ENCODE data around the gene GPSM1.

Gene GPSM1

DNA sequence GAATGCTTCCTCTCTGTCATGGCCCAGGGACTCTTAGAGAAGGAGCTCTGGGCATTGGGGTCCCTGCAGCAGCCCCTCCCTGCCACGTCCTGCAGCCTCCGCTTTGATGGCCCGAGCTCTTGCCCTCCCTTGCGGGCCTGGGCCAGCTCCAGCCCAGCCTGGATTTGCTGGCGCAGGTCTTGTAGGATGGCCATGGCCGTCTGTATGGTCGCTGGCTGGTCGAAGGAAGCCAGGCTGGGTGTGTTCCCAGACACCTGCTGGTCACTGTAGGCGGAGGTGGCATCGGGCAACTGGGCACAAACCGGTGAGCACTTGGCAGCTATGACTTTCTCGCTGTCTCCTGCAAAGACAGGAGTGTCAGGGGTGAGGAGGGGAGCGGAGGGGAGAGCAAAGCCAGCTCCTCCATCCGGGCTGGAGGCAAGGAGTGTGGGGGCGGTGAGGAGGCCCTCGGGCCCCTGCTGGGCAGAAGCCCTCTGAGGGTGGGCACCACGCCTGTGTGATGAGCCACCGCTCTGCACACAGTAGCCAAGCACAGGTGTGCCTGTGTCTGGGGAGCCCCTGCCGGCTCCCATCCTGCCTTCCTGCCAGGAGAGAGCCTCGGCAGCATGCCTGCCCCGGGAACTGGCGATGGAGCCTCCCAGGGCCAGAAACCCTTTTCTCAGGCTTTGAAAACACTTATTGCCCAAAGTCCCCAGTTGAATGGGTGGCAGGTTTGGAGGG, 35.9 kb upstream of the GPSM1 start:
- DNase-seq (ENCODE audit: low spot score), result no peak

DNA sequence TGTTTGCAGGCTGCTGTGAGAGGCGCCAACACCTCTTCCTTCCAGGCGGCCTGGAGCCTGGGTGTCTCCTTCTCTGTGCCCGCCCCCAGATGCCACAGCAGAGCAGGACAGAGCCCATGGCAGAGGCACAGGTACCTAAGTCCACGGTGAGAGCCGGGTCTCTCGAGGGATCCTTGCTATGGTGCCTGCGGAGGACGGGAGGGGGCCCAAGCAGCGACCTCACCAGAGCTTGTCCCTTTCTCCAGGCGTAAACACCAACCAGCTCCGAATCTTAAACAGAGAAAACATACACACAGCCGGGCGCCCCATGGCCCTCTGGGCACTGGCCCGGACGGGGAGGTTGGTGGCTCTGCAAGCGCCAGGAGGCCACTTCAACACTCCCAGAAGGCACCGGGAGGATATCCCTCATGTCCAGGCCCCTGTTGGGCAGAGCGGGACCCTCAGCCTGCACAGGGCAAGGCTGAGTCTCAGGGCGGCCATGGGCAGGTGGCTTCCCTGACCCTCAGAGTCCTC, 35.3 kb upstream of the GPSM1 start:
- no peak for DNase-seq (ENCODE audit: low spot score)

DNA sequence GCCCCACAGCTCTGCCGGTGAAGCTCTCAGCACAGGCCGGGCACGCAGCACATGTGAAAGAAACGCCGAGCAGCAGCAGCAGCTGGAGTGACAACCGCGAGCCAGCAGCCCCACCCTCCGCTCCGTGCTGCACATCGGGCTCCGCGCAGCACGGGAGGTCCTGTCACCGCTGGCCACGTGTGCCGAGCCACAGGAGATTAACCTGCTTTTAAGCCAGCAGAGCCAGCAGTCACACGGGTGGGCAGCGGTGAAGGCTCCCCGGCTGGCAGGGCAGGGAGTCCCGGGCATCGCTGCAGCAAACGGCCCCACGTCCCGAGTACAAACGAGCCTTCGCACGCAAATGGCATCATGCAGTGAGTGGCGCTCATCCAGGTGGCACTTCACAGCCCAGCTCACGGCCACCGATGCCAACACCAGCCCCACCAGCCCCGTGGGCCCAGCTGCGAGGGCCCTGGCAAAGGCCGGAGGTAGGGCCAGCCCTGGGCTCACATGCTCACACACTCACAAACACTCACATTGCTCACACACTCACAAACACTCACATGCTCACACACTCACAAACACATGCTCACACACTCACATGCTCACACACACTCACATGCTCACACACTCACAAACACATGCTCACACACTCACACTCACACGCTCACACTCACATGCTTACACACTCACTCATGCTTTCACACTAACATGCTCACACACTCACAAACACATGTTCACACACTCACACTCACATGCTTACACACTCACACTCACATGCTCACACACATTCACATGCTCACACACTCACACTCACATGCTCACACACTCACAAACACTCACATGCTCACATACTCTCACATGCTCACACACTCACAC, 34.5 kb upstream of the GPSM1 start:
- no peak for DNase-seq (ENCODE audit: low spot score)

DNA sequence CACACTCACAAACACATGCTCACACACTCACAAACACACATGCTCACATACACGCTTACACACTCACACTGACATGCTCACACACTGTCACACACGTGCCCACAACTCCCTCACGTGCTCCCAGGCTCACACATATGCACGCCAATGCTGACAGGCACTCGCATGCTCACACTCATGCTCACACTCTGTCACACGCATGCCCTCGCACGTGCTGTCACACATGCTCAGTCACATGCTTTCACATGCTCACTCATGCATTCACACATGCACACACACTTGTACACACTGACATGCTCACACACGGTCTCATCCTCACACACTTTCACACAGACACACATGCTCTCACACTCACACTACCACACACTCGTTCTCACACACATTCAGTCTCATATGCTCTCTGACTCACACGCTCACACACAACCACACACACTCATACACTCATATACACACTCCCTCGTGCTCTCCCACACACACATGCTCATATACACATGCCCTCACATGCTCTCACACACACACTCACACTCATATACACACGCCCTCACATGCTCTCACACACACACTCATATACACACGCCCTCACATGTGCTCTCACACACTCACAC, 33.8 kb upstream of the GPSM1 start:
- no peak for DNase-seq (ENCODE audit: low spot score)

DNA sequence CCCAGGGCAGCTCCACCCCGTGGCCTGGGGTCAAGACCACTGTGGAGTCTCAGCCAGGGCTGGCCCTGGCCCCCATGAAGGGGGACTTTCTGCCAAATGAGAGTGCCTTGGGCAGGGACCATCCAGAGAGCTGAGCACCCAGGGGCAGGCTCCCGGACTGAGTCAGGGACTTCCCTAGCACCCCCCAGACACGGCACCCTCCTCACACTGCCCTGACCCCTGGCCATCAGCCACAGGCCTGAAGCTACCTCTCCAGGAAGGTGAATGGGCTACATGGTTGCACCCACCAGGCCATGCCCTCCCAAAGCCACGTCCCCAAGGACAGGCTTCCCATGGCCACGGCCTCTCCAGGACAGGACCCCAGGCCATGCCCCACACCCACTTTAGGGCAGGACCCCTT, 32.9 kb upstream of the GPSM1 start:
- DNase-seq (ENCODE audit: low spot score), result no peak

DNA sequence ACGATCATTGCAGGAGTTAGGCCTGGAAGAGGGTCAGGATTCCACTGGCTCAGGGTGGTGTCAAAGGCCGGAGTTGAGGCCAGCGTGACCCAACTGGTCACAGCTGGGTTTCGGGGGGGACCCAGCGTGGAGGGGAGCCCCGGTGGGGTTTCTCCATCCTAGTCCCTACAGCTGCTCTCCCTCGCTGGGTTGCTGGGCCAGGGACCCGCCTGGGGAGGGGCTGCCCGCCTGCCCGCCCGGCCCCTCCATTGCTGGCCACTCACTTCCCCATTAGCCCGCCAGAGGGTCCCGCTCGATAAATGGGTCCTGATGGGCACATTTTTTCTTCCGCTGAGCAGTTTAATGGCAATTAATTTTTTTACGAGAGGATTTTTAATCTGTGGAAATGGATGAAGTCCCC, 32.3 kb upstream of the GPSM1 start:
- no peak for DNase-seq (ENCODE audit: low spot score)

DNA sequence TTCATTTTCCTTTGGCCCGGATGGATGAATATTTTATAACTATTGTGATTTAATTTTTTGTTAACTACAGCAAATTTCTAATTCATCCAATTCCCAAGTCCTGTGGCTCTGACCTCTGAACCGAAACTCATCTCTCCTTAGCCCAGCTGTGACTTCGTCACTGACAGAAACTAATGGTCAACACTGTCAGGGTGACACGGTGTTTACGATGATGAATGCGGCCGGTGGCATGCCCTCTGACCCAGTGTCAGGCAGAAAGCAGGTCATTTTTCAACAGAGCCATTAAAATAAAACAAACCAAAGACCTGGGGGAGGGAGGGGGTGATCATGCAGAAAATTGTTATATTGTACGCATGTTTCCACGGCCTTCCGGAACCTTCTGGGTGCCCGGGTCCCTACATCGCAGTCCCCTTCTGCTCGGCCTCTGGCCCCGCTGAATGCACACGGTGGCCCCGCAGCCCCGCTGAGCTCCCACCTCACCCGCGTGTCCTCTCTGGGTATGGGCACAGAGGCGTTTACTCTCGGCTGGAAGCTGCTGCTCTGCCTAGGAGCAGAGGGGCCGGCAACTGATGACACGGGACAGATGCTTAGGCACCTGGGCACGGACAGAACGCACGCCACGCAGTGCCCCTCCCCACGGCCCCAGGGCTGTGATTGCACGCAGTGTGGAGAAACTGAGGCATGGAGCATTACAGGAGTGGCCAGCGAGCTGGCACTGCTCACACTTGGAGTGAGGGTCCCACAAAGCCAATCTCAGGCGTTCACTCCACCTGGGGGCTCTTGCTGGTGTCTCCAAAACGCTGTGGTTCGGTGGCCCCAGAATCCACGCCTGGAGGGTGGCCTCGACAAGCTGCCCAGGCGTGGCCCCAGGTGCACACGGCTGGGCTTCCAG, 31.6 kb upstream of the GPSM1 start:
- DNase-seq (ENCODE audit: low spot score), result no peak

DNA sequence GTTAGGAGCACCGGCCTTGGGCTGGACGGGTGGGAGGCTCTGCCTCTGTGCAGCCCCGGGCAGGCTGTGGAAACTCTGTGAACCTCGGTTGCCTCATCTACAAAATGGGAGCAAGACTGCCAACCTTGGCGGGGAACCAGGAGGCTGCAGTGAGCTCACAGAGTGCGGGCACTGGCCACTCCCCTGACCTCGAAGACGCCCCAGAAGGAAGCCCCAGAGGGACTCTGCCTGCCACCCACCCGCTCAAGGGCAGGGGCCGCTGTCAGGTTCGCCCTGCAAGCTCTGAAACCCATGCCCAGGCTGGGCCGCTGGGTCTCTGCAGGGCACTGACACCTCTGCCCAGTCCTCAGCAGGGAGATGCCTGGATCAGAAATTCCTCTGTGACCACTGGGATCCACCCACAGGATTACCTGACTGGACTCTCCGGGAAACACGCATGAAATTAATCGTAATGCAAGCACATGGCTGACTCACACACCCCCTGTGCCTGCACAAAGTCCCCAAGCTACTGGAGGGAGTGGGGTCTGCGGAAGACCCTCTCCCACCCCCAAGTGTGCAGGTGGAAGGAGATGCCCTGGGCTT, 30.8 kb upstream of the GPSM1 start:
- no peak for DNase-seq (ENCODE audit: low spot score)

DNA sequence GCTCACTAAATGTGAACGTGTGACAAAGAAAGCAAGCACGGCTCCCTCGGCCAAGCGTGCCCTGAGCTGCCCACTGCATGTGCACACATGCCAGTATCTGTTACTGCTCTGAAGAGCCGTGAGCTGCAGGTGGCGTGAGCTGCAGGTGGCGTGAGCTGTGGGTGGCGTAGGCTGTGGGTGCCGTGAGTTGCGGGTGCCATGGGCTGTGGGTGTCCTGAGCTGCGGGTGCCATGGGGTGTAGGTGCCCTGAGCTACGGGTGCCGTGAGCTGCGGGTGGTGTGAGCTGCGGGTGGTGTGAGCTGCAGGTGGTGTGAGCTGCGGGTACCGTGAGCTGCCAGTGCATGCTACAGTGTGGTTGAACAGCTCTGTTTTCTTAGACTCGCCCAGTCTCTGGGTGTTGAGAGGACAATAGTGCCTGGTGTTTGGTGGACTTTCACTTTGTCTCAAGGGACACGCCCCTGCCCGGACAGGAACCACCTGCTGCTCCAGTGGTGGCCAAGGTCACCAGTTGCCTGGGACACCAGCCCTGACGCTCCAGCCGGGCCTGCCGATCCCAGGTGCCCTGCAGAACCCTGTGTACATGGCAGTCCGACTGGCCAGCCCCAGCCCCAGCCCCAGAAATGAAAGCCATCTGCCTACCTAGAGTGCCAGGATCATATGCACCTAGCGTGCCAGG, 30.2 kb upstream of the GPSM1 start:
- DNase-seq (ENCODE audit: low spot score), result no peak

DNA sequence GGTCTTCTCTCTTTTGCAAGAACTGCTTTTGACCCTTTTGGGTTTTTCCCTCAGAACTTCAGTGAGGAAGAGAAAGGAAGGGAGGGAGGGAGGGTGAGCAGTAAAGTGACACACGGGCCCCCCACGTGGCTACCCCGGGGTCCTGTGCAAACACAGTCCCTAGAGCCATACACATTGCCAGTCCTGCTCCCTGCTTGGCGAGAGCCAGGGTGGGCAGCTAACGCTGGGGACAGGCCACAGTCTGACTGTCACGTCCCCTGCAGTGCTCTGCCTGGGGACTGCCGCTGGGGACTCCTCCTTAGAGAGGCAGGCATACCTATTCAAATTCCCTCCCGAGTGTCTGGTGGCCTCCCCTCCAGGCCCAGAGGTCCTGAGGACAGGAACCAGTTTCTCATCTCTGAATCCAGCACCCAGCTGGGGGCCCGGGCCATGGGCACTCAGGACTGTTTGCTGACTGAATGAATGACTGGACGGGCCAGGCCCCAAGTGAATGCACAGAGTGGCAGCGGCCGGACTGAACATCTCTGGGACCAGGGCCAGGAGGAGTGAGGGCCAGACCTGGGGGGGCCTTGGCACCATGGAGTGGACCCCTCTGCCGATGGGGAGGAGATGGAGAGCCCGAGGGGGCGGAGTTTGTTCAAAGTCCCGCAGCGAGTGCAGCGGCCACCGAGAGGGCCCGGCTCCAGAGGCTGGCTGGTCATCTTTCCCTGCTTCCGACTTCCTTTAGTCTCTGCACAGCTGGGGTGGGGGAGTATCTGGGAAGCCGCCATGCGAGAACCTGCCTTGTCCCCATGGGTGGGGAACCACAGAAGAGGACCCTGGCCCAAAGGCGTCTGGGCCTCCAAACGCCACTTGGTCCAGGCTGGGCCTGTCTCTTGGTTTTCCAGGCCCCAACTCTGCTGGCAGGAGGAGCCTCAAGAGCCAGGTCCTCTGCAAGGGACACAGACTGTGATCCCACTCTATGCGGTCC, 29.3 kb upstream of the GPSM1 start:
- DNase-seq (ENCODE audit: low spot score), result no peak

DNA sequence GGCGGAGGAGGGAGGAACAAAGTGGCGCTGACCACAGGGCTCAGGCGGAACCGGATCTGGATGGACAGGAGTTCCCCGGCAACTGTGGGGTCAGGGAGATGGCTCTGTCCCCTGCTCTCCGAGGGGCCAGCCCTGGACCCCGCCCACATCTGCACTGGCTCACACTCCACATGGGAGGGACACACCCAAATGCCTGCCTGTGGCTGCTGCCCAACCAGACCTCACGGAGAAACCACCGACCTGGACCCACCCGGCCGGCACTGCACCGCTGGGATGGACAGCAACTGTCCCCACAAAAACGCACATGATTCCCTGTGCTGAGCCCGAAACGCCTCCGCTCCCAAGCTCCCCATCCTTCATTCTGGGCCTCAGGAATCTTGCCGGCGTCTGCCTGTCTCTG, 28.2 kb upstream of the GPSM1 start:
- DNase-seq (ENCODE audit: low spot score), result no peak

DNA sequence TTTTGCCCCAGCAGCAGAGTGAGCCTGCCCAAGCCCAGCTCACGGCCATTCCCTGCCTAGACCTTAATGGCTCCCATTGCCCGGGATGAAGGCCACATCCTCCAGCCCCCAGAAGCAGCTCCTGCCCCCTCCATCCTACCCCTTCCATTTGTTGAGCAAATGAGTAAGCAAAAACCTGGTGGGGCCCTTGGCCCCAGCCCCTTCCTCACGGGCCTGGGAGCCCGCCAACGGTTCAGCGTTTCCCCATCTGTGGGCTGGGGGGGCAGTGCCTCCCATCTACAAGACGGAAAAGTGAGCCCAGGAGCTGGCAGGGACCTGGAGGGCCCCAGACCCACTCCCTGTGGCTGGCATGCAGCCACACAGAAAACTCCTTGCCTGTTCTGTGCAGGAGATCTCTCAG, 27.8 kb upstream of the GPSM1 start:
- DNase-seq (ENCODE audit: low spot score), result no peak

DNA sequence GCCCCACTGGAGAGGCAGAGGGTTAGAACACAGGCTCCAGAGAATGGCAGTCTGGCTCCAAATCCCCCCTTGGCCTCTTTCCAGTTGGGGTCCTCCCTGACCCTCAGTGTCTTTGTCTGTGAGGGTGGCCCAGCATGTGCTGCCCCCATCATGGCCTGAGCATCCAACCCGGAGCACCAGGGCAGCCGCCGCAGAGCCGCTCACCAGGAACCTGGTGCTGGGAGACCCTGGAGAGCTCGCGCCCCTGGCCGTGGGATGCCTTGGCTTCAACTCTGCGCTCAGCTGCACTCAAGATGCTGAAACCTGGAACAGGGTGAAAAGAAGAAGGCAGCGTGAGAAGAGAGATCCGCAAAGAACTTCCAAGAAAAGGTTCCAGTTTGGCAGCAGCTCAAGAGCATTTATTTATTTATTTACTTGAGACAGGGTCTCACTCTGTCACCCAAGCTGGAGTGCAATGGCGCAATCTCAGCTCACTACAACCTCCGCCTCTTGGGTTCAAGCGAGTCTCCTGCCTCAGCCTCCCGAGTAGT, 27.3 kb upstream of the GPSM1 start:
- DNase-seq (ENCODE audit: low spot score), result no peak

DNA sequence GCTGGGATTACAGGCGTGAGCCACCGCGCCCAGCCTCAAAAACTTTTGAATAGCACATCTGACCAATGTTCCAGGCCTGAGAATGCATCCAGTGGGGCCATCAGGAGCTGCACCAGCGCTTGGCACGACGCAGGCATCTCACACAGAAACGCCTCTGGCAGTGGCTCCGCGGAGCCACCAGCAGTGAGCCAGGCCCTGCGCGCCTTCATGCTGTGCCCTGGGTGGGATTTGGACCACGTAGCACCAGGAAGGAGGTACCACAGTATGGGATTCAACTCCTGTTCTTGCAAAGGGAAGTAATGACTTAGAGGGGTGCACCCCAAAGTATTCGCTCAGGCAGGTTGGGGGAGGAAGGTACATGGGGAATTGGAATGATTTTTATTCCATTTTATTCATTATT, 26.5 kb upstream of the GPSM1 start:
- no peak for DNase-seq (ENCODE audit: low spot score)

DNA sequence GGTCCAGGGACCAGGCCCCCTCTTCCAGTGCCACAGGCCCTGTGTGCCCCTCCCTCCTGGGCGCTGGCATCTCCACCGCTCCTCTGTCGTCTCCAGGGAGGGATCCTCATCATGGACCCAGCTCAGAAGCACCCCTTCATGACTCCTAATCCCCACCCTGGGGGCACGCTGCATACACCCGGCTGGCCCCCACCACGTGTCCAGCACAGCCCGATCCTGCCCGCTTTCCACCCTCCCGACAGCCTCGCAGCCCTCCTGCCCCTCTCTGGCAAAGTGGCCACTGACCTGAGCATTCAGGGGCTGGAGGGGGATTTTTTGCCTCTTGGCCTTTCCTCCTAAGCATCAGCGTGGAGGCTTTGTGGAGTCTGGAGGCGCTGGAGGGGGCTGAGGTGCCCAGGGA, 24.8 kb upstream of the GPSM1 start:
- no peak for DNase-seq (ENCODE audit: low spot score)

DNA sequence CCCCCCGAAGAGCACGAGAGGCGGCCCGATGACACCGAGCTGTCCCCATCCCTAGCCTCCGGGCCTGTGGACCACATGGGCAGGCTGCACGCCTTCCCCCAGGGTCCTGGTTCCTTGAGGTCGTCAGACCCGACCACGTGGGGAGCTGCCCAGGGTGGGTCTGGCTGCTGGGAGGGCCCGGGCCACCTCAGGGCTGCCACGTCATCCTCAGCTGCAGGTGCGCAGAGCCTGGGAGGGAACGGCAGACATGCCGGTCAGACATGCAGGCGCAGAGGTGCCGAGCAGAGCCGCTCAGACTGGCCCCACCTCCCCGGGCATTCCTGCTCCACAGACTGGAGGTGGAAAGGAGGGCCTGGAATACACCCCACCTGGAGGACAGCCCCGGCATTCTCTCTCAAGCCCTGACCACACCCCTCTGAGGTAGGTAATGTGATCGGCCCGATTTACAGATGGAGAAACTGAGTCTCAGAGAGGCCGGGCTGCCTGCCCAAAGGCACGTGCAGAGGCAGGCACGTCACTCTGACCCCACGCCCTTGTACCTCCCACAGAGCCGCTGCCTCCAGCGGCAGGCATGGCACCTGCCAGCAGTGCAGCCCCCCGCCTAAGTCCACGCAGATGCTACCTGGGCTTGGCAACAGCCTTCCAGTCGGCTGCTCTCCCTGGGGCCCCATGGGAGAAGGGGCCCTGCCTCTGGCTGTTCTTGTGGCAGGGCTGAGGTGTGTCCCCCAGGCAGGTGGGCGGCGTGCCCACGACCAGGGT, 24.1 kb upstream of the GPSM1 start:
- DNase-seq (ENCODE audit: low spot score), result no peak

DNA sequence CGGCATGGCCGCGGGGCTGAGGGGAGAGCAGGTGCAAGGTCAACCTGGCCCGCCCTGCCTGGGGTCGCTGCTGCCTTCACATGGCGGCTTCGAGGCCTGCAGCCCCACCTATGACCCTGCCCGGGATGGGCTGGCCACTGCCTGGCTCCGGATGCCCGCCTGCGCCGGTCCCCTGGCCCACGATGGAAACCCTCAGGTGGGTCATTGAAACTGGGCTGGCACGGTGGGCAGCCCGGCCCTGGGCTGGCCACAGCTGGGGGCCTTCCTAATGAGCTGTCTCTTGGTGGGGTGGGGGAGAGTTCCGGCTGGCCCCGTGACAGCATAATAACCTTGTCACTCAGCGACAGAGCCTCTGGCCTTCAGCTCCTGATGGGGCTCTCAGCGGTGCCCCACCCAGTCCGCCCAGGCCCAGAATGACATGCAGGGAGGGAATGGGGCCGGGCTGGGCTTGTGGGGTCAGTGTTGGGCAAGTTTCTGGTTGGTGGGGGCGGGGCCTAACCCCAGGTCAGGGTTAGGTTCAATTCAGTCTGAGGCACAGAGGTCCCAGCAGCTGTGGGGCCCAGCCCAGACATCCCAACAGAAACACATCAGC, 23.4 kb upstream of the GPSM1 start, which contains the start of gene CCDC187:
TSS of gene CCDC187 (minus strand) at position 270 of the 592 bp plus-strand sequence. CDS start at position 6, 264 bp downstream.
- DNase-seq (ENCODE audit: low spot score), result no peak

DNA sequence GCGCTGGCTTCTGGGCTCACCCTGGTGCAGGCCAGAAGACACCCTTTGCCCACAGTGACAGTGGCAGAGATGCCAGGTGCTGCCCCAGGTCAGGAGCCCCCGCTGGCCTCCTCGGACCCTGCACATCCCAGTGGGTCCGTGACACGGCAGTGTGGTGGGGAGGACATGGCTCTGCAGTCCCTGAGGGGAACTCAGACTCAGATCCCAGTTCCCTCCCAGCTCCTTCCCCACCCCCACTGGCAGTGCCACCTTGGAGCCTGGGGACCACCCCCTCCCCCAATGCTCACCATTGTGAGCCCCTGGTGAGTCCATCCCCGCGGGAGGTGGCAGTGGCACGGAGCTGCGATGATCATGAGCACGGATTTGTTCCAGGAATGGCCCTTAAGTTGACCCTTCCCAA, 22.9 kb upstream of the GPSM1 start:
- DNase-seq (ENCODE audit: low spot score), result no peak

All from germinal center (tissue), 1 donor.